CD4-positive, alpha-beta T cell (primary cell): ENCODE measurements around the gene SLC35A5. TPM values are rescaled to one million over a fixed set of nuclear protein-coding genes. Genes with fewer than 3 reads are reported as not detected.

ENCODE experiments used
- ATAC-seq: fragments of 200-7000 bp; cut with Tn5 transposase; one replicate; pipeline ENCODE4 v1.10.0; 2022; ENCODE audit warnings: mild to moderate bottlenecking; ENCODE audit not compliant: poor library complexity
- CTCF ChIA-PET: fragments of 350-600 bp; sonication (Branson Sonifier 250); formaldehyde crosslinking; loops from one replicate; lab custom pipeline; 2021; ENCODE audit warnings: antibody characterized with exemption, inconsistent platforms; lab: Charles Lee
- POLR2A ChIA-PET: fragments of 350-600 bp; sonication (Branson Sonifier 250); formaldehyde crosslinking; loops from one replicate; lab custom pipeline; 2021; ENCODE audit warnings: antibody characterized with exemption, inconsistent platforms; lab: Charles Lee
- DNase-seq, 14 experiments: peaks; one replicate each; pipeline ENCODE4 v3.0.0-alpha.2; 2013 to 2020; ENCODE audit warnings: mixed read lengths in 2 of 14
- H3K27ac ChIP-seq, 2 donors: one replicate each; pipeline versions ENCODE4 v1.5.1 to v1.7.0; 2013; ENCODE audit warnings: low read length in 2 of 2, low read depth in 1 of 2, mild to moderate bottlenecking in 1 of 2
- H3K27me3 ChIP-seq, 2 experiments: 1 replicate in 1 of 2; 2 replicates in 1 of 2; pipeline versions ENCODE4 v1.6.1 to v1.7.0; 2013; ENCODE audit warnings: low read length in 2 of 2, control low read depth in 1 of 2, mild to moderate bottlenecking in 1 of 2, moderate library complexity in 1 of 2; ENCODE audit not compliant: insufficient read depth in 2 of 2, control insufficient read depth in 1 of 2
- H3K36me3 ChIP-seq: one replicate; pipeline ENCODE4 v1.6.1; 2013; ENCODE audit warnings: low read length, control low read depth; ENCODE audit not compliant: insufficient read depth
- H3K4me1 ChIP-seq: one replicate; pipeline ENCODE4 v1.6.1; 2013; ENCODE audit warnings: low read length, control low read depth; ENCODE audit not compliant: insufficient read depth
- H3K4me3 ChIP-seq: one replicate; pipeline ENCODE4 v1.5.1; 2013; ENCODE audit warnings: mild to moderate bottlenecking, low read length, moderate library complexity
- H3K9me3 ChIP-seq, 2 experiments: 1 replicate in 1 of 2; 2 replicates in 1 of 2; pipeline versions ENCODE4 v1.6.1 to v1.7.0; 2013; ENCODE audit warnings: low read length in 2 of 2, mild to moderate bottlenecking in 2 of 2, control low read depth in 1 of 2, moderate library complexity in 1 of 2; ENCODE audit not compliant: control insufficient read depth in 1 of 2, insufficient read depth in 1 of 2
- H3K27ac Mint-ChIP-seq: one replicate; pipeline ENCODE4 v1.8.0; 2020; ENCODE audit warnings: mixed read lengths
- H3K27me3 Mint-ChIP-seq: one replicate; pipeline ENCODE4 v1.8.0; 2021; ENCODE audit warnings: mixed read lengths
- H3K36me3 Mint-ChIP-seq: one replicate; pipeline ENCODE4 v1.8.0; 2021; ENCODE audit warnings: low read depth, mixed read lengths
- H3K4me1 Mint-ChIP-seq: one replicate; pipeline ENCODE4 v1.8.0; 2021; ENCODE audit warnings: low read depth, mixed read lengths
- H3K4me3 Mint-ChIP-seq: one replicate; pipeline ENCODE4 v1.8.0; 2020; ENCODE audit warnings: mild to moderate bottlenecking, mixed read lengths
- H3K9me3 Mint-ChIP-seq: one replicate; pipeline ENCODE4 v1.8.0; 2020; ENCODE audit warnings: mixed read lengths
- CTCF ChIP-seq: fragments of 200-600 bp; IDR thresholded peaks from one replicate; pipeline ENCODE4 v1.8.0; 2022; ENCODE audit warnings: antibody characterized with exemption, mild to moderate bottlenecking
- intact Hi-C, 2 experiments: fragments of 100-400 bp; cut with DNase I in 1 of 2; cut with micrococcal nuclease in 1 of 2; formaldehyde crosslinking; loops; one replicate each; pipeline versions ENCODE4 v1.15.1 to v1.9.0; 2023 to 2025; cut with DNase I, micrococcal nuclease
- total RNA-seq, 174 experiments: library from RNA in 2 of 174; stranded (reverse) in 2 of 174; gene quantifications; one replicate each; pipeline ENCODE4 v1.2.3 and lab custom pipeline; 2021 to 2026

SLC35A5 gene
- total RNA-seq, 2 experiments from 2014 or later, result 4.6 to 7.3 TPM

- peaks cover 14% of the 10 kb centered on the region for H3K4me1 ChIP-seq
- H3K4me3 ChIP-seq, result no peak overlapping the region
- no peaks in the 10 kb centered on the region for H3K9me3 Mint-ChIP-seq
- intact Hi-C loops, result no loop called here
- no peaks in the 10 kb centered on the region for H3K27me3 Mint-ChIP-seq
- TF ChIP-seq CTCF, result no peak
- H3K27ac ChIP-seq, result no peak overlapping the region
- CTCF ChIA-PET, result no interaction called here
- no peak overlapping the region for H3K27ac Mint-ChIP-seq
- peak in 3 of 14 experiments; percentile 7 to 27 (median 15) for DNase-seq
- H3K4me3 Mint-ChIP-seq, result no peak overlapping the region
- no peaks in the 10 kb centered on the region for H3K9me3 ChIP-seq
- H3K36me3 Mint-ChIP-seq, result peaks cover 53% of the 10 kb centered on the region
- H3K36me3 ChIP-seq, result peaks cover 6% of the 10 kb centered on the region
- POLR2A ChIA-PET, result interaction anchor here (0.6 kb wide), 1 partner anchor 465 kb away, joined by 4 read pairs; no protein-coding TSS in a partner anchor
- no peaks in the 10 kb centered on the region for H3K27me3 ChIP-seq
- peaks cover 69% of the 10 kb centered on the region for H3K4me1 Mint-ChIP-seq
- no peak for ATAC-seq
Measured at GRCh38 chr3:112557976-112558375, 3.9 kb upstream of the SLC35A5 start.

- Histone ChIP-seq H3K4me3 (peak overlapping the region; percentile 85), H3K36me3 (peaks cover 4% of the 10 kb centered on the region), H3K9me3 (no peaks in the 10 kb centered on the region), H3K27me3 (no peaks in the 10 kb centered on the region), H3K4me1 (peaks cover 17% of the 10 kb centered on the region), H3K27ac (no peak overlapping the region)
- POLR2A ChIA-PET, result interaction anchor here (2.5 kb wide), 1 partner anchor 8 kb away, joined by 10 read pairs; no protein-coding TSS in a partner anchor
- peaks cover 74% of the 10 kb centered on the region for H3K4me1 Mint-ChIP-seq
- intact Hi-C loops, result loop anchor here (5.0 to 10.0 kb wide), 6 partner anchors 414 to 1497 kb away; partner anchors contain the start of genes SPICE1 (in 2 of the 2), ATP6V1A (in 1 of the 2), CCDC191 (in 1 of the 2) and CD200R1 (in 1 of the 2)
- no peaks in the 10 kb centered on the region for H3K27me3 Mint-ChIP-seq
- CTCF ChIA-PET, result interaction anchor here (0.5 kb wide), 1 partner anchor 435 kb away, joined by 3 read pairs; no protein-coding TSS in a partner anchor
- TF ChIP-seq CTCF, result no peak
- peaks cover 53% of the 10 kb centered on the region for H3K36me3 Mint-ChIP-seq
- peak overlapping the region; percentile 100 for H3K27ac Mint-ChIP-seq
- ATAC-seq (no peak), DNase-seq (no peak)
- no peaks in the 10 kb centered on the region for H3K9me3 Mint-ChIP-seq
- peak overlapping the region; percentile 100 for H3K4me3 Mint-ChIP-seq
Measured at GRCh38 chr3:112560307-112560706, 1.5 kb upstream of the SLC35A5 start.

GRCh38 chr3:112560721-112561483 lies 943 bp upstream of the SLC35A5 start:
- Mint-ChIP-seq H3K9me3 (no peaks in the 10 kb centered on the region), H3K36me3 (peaks cover 51% of the 10 kb centered on the region), H3K4me1 (peaks cover 72% of the 10 kb centered on the region), H3K27me3 (no peaks in the 10 kb centered on the region), H3K4me3 (peak overlapping the region; percentile 100), H3K27ac (peak overlapping the region; percentile 100)
- no peak for TF ChIP-seq CTCF
- intact Hi-C loops, result loop anchor here (5.0 to 10.0 kb wide), 6 partner anchors 414 to 1496 kb away; partner anchors contain the start of genes SPICE1 (in 2 of the 2), ATP6V1A (in 1 of the 2), CCDC191 (in 1 of the 2) and CD200R1 (in 1 of the 2)
- peak overlapping the region; percentile 85 for H3K4me3 ChIP-seq
- ChIA-PET CTCF (interaction anchor here (1.3 kb wide), 1 partner anchor 10 kb away, joined by 5 read pairs; no protein-coding TSS in a partner anchor), POLR2A (interaction anchor here (0.6 to 2.5 kb wide), 15 partner anchors 9 to 1135 kb away, joined by 3 to 14 read pairs (median 5); partner anchors contain the start of genes ABHD10, BTLA, CD200 and GCSAM)
- H3K36me3 ChIP-seq, result peaks cover 4% of the 10 kb centered on the region
- DNase-seq (peak in 13 of 14 experiments; percentile 24 to 84 (median 59)), ATAC-seq (peak; percentile 17)
- no peaks in the 10 kb centered on the region for H3K9me3 ChIP-seq
- H3K4me1 ChIP-seq, result peaks cover 17% of the 10 kb centered on the region
- peak overlapping the region; percentile 94 to 98 for H3K27ac ChIP-seq
- H3K27me3 ChIP-seq, result no peaks in the 10 kb centered on the region
